ENCODE results near the gene FBXO46. TPM values are rescaled to one million over a fixed set of nuclear protein-coding genes. Genes with fewer than 3 reads are reported as not detected.
A peak's percentile ranks its signal among the peaks of the same experiment; 100 is the strongest.

Gene FBXO46
- total and polyA plus RNA-seq, 2 of the 13 experiments (the other 11 are each of a cell fraction or from before 2014, with no cell fraction given) = 6.2 to 6.4 TPM

DNA sequence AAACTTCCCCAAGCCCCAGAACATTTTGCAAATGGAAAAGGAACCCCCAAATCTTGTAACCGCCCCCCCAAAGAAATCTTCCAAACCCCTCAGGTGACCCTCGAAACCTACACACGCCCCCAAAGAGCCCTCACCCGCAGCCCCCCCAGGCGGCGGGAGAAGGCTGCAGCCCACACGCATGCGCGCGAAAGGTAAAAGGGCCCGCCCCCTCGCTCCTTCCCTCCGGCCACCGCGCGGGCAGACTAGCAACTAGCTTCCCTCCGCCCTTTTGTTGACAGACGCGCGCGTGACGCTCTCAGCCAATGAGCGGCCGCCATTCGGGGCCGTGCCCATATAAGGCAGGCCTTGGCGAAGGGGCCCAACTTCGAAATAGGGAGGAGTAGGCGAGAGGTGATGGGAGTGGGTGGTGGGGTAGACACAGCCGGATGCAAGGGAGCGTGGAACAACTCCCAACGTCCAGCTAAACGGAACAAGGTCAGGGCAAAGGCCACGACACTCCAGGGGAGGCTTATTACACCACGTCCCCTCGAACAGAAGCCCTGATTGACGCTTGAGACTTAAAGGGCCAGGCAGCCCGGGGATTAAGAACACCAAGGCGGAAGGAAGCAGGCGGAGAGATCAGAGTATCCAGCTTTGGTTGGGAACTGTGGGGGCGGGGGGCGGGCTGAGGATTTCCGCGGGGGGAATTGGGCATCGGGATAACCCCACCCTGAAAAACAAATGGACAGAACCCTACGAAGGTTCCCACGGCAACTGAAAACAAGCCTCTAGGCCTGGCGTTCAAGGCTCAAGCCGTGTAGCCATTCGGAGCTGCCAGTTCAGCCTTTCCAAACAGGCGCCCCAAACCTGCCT is 13.3 kb downstream of the FBXO46 start (continued):
- TF ChIP-seq, protein P1, sequence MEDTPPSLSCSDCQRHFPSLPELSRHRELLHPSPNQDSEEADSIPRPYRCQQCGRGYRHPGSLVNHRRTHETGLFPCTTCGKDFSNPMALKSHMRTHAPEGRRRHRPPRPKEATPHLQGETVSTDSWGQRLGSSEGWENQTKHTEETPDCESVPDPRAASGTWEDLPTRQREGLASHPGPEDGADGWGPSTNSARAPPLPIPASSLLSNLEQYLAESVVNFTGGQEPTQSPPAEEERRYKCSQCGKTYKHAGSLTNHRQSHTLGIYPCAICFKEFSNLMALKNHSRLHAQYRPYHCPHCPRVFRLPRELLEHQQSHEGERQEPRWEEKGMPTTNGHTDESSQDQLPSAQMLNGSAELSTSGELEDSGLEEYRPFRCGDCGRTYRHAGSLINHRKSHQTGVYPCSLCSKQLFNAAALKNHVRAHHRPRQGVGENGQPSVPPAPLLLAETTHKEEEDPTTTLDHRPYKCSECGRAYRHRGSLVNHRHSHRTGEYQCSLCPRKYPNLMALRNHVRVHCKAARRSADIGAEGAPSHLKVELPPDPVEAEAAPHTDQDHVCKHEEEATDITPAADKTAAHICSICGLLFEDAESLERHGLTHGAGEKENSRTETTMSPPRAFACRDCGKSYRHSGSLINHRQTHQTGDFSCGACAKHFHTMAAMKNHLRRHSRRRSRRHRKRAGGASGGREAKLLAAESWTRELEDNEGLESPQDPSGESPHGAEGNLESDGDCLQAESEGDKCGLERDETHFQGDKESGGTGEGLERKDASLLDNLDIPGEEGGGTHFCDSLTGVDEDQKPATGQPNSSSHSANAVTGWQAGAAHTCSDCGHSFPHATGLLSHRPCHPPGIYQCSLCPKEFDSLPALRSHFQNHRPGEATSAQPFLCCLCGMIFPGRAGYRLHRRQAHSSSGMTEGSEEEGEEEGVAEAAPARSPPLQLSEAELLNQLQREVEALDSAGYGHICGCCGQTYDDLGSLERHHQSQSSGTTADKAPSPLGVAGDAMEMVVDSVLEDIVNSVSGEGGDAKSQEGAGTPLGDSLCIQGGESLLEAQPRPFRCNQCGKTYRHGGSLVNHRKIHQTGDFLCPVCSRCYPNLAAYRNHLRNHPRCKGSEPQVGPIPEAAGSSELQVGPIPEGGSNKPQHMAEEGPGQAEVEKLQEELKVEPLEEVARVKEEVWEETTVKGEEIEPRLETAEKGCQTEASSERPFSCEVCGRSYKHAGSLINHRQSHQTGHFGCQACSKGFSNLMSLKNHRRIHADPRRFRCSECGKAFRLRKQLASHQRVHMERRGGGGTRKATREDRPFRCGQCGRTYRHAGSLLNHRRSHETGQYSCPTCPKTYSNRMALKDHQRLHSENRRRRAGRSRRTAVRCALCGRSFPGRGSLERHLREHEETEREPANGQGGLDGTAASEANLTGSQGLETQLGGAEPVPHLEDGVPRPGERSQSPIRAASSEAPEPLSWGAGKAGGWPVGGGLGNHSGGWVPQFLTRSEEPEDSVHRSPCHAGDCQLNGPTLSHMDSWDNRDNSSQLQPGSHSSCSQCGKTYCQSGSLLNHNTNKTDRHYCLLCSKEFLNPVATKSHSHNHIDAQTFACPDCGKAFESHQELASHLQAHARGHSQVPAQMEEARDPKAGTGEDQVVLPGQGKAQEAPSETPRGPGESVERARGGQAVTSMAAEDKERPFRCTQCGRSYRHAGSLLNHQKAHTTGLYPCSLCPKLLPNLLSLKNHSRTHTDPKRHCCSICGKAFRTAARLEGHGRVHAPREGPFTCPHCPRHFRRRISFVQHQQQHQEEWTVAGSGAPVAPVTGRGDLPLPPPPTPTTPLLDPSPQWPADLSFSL (CRISPR knock-in tag; IDR thresholded peaks at IDR 0.05) = no peak
- TF ChIP-seq, protein P2, sequence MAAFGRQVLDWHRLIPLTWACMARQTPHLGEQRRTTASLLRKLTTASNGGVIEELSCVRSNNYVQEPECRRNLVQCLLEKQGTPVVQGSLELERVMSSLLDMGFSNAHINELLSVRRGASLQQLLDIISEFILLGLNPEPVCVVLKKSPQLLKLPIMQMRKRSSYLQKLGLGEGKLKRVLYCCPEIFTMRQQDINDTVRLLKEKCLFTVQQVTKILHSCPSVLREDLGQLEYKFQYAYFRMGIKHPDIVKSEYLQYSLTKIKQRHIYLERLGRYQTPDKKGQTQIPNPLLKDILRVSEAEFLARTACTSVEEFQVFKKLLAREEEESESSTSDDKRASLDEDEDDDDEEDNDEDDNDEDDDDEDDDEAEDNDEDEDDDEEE (CRISPR knock-in tag; IDR thresholded peaks at IDR 0.05) = no peak
- TF ChIP-seq, protein P3, sequence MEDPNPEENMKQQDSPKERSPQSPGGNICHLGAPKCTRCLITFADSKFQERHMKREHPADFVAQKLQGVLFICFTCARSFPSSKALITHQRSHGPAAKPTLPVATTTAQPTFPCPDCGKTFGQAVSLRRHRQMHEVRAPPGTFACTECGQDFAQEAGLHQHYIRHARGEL (CRISPR knock-in tag; IDR thresholded peaks at IDR 0.05) = no peak
- TF ChIP-seq SMC3 (IDR thresholded peaks at IDR 0.05; ENCODE audit: low read length) (no peak; the same call in 1 of the 2 replicates), FOXK1 (CRISPR knock-in tag; IDR thresholded peaks at IDR 0.05; ENCODE audit: borderline replicate concordance, low read depth) (peak; percentile 93), ZNF572 (CRISPR knock-in tag; IDR thresholded peaks at IDR 0.05) (no peak), ZNF792 (CRISPR knock-in tag; IDR thresholded peaks at IDR 0.05) (peak; percentile 68), TSC22D2 (CRISPR knock-in tag; IDR thresholded peaks at IDR 0.05; ENCODE audit: borderline replicate concordance) (no peak), SAFB2 (CRISPR knock-in tag; IDR thresholded peaks at IDR 0.05; ENCODE audit: borderline replicate concordance, low read depth) (peak; percentile 85; the same call in 1 of the 2 replicates), MBNL3 (CRISPR knock-in tag; conservative IDR thresholded peaks at IDR 0.05) (no peak), ZNF567 (CRISPR knock-in tag; IDR thresholded peaks at IDR 0.05; ENCODE audit: borderline replicate concordance) (no peak), ZNF549 (CRISPR knock-in tag; IDR thresholded peaks at IDR 0.05) (no peak)
- TF ChIP-seq, protein P4, sequence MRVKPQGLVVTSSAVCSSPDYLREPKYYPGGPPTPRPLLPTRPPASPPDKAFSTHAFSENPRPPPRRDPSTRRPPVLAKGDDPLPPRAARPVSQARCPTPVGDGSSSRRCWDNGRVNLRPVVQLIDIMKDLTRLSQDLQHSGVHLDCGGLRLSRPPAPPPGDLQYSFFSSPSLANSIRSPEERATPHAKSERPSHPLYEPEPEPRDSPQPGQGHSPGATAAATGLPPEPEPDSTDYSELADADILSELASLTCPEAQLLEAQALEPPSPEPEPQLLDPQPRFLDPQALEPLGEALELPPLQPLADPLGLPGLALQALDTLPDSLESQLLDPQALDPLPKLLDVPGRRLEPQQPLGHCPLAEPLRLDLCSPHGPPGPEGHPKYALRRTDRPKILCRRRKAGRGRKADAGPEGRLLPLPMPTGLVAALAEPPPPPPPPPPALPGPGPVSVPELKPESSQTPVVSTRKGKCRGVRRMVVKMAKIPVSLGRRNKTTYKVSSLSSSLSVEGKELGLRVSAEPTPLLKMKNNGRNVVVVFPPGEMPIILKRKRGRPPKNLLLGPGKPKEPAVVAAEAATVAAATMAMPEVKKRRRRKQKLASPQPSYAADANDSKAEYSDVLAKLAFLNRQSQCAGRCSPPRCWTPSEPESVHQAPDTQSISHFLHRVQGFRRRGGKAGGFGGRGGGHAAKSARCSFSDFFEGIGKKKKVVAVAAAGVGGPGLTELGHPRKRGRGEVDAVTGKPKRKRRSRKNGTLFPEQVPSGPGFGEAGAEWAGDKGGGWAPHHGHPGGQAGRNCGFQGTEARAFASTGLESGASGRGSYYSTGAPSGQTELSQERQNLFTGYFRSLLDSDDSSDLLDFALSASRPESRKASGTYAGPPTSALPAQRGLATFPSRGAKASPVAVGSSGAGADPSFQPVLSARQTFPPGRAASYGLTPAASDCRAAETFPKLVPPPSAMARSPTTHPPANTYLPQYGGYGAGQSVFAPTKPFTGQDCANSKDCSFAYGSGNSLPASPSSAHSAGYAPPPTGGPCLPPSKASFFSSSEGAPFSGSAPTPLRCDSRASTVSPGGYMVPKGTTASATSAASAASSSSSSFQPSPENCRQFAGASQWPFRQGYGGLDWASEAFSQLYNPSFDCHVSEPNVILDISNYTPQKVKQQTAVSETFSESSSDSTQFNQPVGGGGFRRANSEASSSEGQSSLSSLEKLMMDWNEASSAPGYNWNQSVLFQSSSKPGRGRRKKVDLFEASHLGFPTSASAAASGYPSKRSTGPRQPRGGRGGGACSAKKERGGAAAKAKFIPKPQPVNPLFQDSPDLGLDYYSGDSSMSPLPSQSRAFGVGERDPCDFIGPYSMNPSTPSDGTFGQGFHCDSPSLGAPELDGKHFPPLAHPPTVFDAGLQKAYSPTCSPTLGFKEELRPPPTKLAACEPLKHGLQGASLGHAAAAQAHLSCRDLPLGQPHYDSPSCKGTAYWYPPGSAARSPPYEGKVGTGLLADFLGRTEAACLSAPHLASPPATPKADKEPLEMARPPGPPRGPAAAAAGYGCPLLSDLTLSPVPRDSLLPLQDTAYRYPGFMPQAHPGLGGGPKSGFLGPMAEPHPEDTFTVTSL (CRISPR knock-in tag; IDR thresholded peaks at IDR 0.05; ENCODE audit: borderline replicate concordance) = no peak
- TF ChIP-seq, protein P5, sequence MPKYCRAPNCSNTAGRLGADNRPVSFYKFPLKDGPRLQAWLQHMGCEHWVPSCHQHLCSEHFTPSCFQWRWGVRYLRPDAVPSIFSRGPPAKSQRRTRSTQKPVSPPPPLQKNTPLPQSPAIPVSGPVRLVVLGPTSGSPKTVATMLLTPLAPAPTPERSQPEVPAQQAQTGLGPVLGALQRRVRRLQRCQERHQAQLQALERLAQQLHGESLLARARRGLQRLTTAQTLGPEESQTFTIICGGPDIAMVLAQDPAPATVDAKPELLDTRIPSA (CRISPR knock-in tag; IDR thresholded peaks at IDR 0.05; ENCODE audit: borderline replicate concordance) = no peak
